Suppressor macrophage treated with lipopolysaccharide for 1 hour (primary cell): Measurements from ENCODE around the gene LAMTOR2.

Experiments used
- DNase-seq, 3 donors: peaks; one replicate each; pipeline ENCODE4 v3.0.0-alpha.2; 2020 to 2022

LAMTOR2 gene

GRCh38 chr1:156099282-156099681 is 44.7 kb downstream of the LAMTOR2 start:
- no peak for DNase-seq

GRCh38 chr1:156100205-156100995 is 45.8 kb downstream of the LAMTOR2 start:
- no peak for DNase-seq

GRCh38 chr1:156101880-156102279 is 47.3 kb downstream of the LAMTOR2 start:
- peak in 1 of 3 donors; percentile 43 for DNase-seq

GRCh38 chr1:156102633-156103511 is 48.3 kb downstream of the LAMTOR2 start:
- peak; percentile 65 to 73 (median 71) for DNase-seq

GRCh38 chr1:156103521-156103947 is 49.0 kb downstream of the LAMTOR2 start:
- DNase-seq = no peak

GRCh38 chr1:156104065-156104810 is 49.7 kb downstream of the LAMTOR2 start:
- peak; percentile 57 to 65 (median 65) for DNase-seq

- no peak for DNase-seq
Observed at GRCh38 chr1:156104861-156105832, 50.6 kb downstream of the LAMTOR2 start.

GRCh38 chr1:156106624-156107488 is 52.3 kb downstream of the LAMTOR2 start:
- peak; percentile 30 to 45 (median 42) for DNase-seq

- DNase-seq = no peak
Observed at GRCh38 chr1:156108057-156108456, 53.5 kb downstream of the LAMTOR2 start.
